Measurements from ENCODE around the gene PCGF3. TPM values are rescaled to one million over a fixed set of nuclear protein-coding genes. Genes with fewer than 3 reads are reported as not detected.

Gene PCGF3
- total RNA-seq, 5 donors from 2014 or later (not counting 1 experiment from before 2014, with no cell fraction given), result 47.0 to 76.9 (median 51.1) TPM

DNA sequence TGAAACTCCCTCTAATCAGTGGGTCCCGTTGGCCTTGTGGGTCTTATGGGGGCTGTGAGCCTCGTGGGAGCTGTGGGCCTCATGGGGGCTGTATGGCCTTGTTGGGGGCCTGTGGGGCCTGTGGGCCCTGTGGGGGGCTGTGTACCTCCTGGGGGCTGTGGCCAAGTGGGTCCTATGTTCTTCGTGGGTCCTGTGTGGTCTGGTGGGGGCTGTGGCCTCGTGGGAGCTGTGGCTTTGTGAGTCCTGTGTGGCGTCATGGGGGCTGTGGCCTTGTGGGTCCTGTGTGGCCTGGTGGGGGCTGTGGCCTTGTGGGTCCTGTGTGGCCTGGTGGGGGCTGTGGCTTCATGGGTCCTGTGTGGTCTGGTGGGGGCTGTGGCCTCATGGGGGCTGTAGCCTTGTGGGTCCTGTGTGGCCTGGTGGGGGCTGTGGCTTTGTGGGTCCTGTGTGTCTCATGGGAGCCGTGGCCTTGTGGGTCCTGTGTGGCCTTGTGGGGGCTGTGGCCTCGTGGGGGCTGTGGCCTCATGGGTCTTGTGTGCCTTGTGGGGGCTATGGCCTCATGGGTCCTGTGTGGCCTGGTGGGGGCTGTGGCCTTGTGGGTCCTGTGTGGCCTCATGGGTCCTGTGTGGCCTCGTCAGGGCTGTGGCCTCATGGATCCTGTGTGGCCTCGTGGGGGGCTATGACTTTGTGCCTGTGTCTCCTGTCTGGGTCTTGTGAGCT, 7.4 kb downstream of the PCGF3 start:
- 85% methylated on average over 7 of the region's 9 CpGs for WGBS (ENCODE audit: insufficient coverage)
- POLR2A ChIA-PET, result no interaction called here
- H3K4me3 ChIP-seq (ENCODE audit: control insufficient read depth in 1 of 2, extremely low read depth in 1 of 2, low read length in 1 of 2), result no peak overlapping the region
- DNase-seq, result no peak
- peaks cover 0 to 27% of the 10 kb centered on the region in 2 experiments for H3K4me1 ChIP-seq (ENCODE audit: control insufficient read depth in 1 of 2, extremely low read depth in 1 of 2, insufficient read depth in 2 of 2, low read length in 2 of 2)
- H3K9me3 ChIP-seq, result no peaks in the 10 kb centered on the region
- peaks cover 3% of the 10 kb centered on the region for H3K36me3 Mint-ChIP-seq
- H3K36me3 ChIP-seq (ENCODE audit: control insufficient read depth in 2 of 2, extremely low read depth in 1 of 2, insufficient read depth in 1 of 2, low read length in 1 of 2), result peaks cover 0 to 7% of the 10 kb centered on the region in 2 donors
- no peaks in the 10 kb centered on the region for H3K27me3 ChIP-seq (replicated peaks in 1 of 2; ENCODE audit: control insufficient read depth in 2 of 2, extremely low read depth in 1 of 2, insufficient read depth in 2 of 2, low read length in 1 of 2)
- no peak for ATAC-seq (replicated peaks in 1 of 4)
- no peaks in the 10 kb centered on the region for H3K9me3 Mint-ChIP-seq
- H3K27ac ChIP-seq (ENCODE audit: low read length), result no peak overlapping the region
- H3K27ac Mint-ChIP-seq, result no peak overlapping the region
- H3K4me3 Mint-ChIP-seq, result no peak overlapping the region
- H3K27me3 Mint-ChIP-seq, result no peaks in the 10 kb centered on the region
- H3K4me1 Mint-ChIP-seq, result peaks cover 34 to 44% (median 42%) of the 10 kb centered on the region in 3 donors
- CTCF ChIA-PET, result no interaction called here

DNA sequence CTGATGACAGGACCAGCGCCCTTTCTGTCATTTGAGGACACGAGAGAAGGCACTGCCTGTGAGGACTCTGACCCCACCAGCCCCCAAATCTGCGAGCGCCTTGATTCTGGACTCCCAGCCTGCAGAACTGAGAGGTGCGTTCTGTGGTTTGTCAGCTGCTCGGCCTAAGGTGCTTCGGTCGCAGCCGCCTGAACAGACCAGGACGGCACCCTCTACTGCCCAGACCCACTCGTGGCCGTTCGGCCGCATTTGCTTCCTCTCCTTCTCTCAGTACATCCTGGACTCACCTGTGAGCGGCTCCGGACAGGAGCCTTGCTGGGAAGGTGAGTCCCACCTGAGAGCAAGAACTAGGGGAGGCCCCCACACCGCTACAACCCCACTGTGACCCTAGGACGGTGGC, 8.5 kb downstream of the PCGF3 start:
- Histone ChIP-seq H3K27ac (ENCODE audit: low read length) (no peak overlapping the region), H3K9me3 (no peaks in the 10 kb centered on the region), H3K4me3 (ENCODE audit: control insufficient read depth in 1 of 2, extremely low read depth in 1 of 2, low read length in 1 of 2) (no peak overlapping the region), H3K4me1 (ENCODE audit: control insufficient read depth in 1 of 2, extremely low read depth in 1 of 2, insufficient read depth in 2 of 2, low read length in 2 of 2) (peaks cover 0 to 20% of the 10 kb centered on the region in 2 experiments), H3K36me3 (ENCODE audit: control insufficient read depth in 2 of 2, extremely low read depth in 1 of 2, insufficient read depth in 1 of 2, low read length in 1 of 2) (peaks cover 0 to 5% of the 10 kb centered on the region in 2 donors), H3K27me3 (replicated peaks in 1 of 2; ENCODE audit: control insufficient read depth in 2 of 2, extremely low read depth in 1 of 2, insufficient read depth in 2 of 2, low read length in 1 of 2) (no peaks in the 10 kb centered on the region)
- ChIA-PET CTCF (no interaction called here), POLR2A (no interaction called here)
- DNase-seq, result no peak
- no peaks in the 10 kb centered on the region for H3K27me3 Mint-ChIP-seq
- no peak overlapping the region for H3K27ac Mint-ChIP-seq
- no peak overlapping the region for H3K4me3 Mint-ChIP-seq
- ATAC-seq (replicated peaks in 1 of 4), result no peak
- H3K36me3 Mint-ChIP-seq, result no peaks in the 10 kb centered on the region
- H3K9me3 Mint-ChIP-seq, result no peaks in the 10 kb centered on the region
- peaks cover 33 to 37% (median 35%) of the 10 kb centered on the region in 3 donors for H3K4me1 Mint-ChIP-seq
- 97% methylated on average over 17 of the region's 18 CpGs for WGBS (ENCODE audit: insufficient coverage)

DNA sequence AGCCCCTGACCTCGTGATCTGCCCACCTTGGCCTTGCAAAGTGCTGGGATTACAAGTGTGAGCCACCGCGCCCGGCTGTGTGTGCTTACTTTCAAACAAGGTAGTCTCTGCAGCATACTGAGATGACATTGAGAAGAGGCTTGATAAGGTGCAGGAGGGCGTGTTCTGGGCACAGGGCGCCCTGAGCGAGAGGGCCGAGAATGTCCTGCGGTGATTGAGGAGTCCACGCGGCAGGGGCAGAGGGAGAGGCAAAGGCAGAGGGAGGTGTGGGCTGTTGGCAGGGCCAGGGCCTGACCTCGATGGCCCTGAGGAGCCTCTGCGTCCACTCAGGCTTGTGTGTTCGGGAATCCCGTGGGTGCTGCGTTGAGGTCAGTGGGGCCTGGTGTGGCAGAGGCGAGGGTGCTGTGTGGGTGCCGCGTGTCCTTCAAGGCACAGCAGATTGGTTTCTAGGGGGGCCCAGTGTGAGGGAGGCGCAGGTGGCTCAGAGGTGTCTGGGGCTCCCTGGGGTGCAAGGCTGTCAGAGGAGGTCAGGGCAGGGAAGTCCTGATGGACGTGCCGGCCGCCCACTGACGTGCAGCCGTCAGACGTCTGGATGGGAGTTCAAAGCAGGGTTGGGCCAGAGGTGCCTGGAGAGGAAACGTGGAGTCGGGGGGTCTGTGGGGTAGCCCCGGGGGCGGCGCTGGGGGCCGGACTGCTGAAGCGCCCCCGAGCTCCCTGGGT, 12.1 kb downstream of the PCGF3 start:
- H3K27me3 ChIP-seq (replicated peaks in 1 of 2; ENCODE audit: control insufficient read depth in 2 of 2, extremely low read depth in 1 of 2, insufficient read depth in 2 of 2, low read length in 1 of 2), result no peaks in the 10 kb centered on the region
- H3K4me1 Mint-ChIP-seq, result peaks cover 16 to 30% (median 23%) of the 10 kb centered on the region in 3 donors
- peak in 1 of 4 experiments; percentile 6 for ATAC-seq (replicated peaks in 1 of 4)
- H3K9me3 Mint-ChIP-seq, result no peaks in the 10 kb centered on the region
- no peaks in the 10 kb centered on the region for H3K9me3 ChIP-seq
- H3K27ac Mint-ChIP-seq, result no peak overlapping the region
- H3K27me3 Mint-ChIP-seq, result no peaks in the 10 kb centered on the region
- peaks cover 21% of the 10 kb centered on the region for H3K36me3 Mint-ChIP-seq
- CTCF ChIA-PET, result no interaction called here
- no peak overlapping the region for H3K27ac ChIP-seq (ENCODE audit: low read length)
- POLR2A ChIA-PET, result no interaction called here
- H3K36me3 ChIP-seq (ENCODE audit: control insufficient read depth in 2 of 2, extremely low read depth in 1 of 2, insufficient read depth in 1 of 2, low read length in 1 of 2), result peaks cover 4 to 5% of the 10 kb centered on the region in 2 donors
- peaks cover 0 to 20% of the 10 kb centered on the region in 2 experiments for H3K4me1 ChIP-seq (ENCODE audit: control insufficient read depth in 1 of 2, extremely low read depth in 1 of 2, insufficient read depth in 2 of 2, low read length in 2 of 2)
- no peak overlapping the region for H3K4me3 Mint-ChIP-seq
- DNase-seq, result no peak
- WGBS (ENCODE audit: insufficient coverage), result 95% methylated on average over 33 of the region's 34 CpGs
- no peak overlapping the region for H3K4me3 ChIP-seq (ENCODE audit: control insufficient read depth in 1 of 2, extremely low read depth in 1 of 2, low read length in 1 of 2)

DNA sequence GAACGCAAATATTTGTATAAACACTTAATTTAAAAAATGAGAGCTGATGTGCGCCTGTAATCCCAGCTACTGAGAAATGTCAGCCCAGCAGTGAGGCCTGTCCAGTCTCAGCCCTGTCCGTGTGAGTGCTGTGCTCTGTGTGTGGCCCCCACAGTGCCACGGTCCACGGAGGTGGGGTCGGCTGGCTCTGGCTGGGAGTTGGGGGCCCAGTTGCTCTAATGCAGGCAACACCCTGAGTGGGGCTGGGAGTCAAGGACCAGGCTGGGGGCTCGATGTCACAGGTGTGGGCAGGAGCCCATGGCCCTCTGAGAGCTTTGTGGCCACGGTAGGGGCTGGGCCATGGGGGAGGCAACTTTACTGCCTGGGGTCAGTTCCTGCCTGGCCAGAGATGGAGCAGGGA, 12.8 kb downstream of the PCGF3 start:
- DNase-seq (no peak), ATAC-seq (replicated peaks in 1 of 4) (no peak)
- peaks cover 4 to 8% of the 10 kb centered on the region in 2 donors for H3K36me3 ChIP-seq (ENCODE audit: control insufficient read depth in 2 of 2, extremely low read depth in 1 of 2, insufficient read depth in 1 of 2, low read length in 1 of 2)
- 95% methylated on average over 6 of the region's 8 CpGs for WGBS (ENCODE audit: insufficient coverage)
- H3K4me3 ChIP-seq (ENCODE audit: control insufficient read depth in 1 of 2, extremely low read depth in 1 of 2, low read length in 1 of 2), result no peak overlapping the region
- H3K9me3 ChIP-seq, result no peaks in the 10 kb centered on the region
- H3K27me3 ChIP-seq (replicated peaks in 1 of 2; ENCODE audit: control insufficient read depth in 2 of 2, extremely low read depth in 1 of 2, insufficient read depth in 2 of 2, low read length in 1 of 2), result no peaks in the 10 kb centered on the region
- H3K27ac ChIP-seq (ENCODE audit: low read length), result no peak overlapping the region
- Mint-ChIP-seq H3K36me3 (peaks cover 21% of the 10 kb centered on the region), H3K27me3 (no peaks in the 10 kb centered on the region), H3K27ac (no peak overlapping the region), H3K9me3 (no peaks in the 10 kb centered on the region), H3K4me3 (no peak overlapping the region), H3K4me1 (peaks cover 16 to 30% (median 23%) of the 10 kb centered on the region in 3 donors)
- peaks cover 0 to 17% of the 10 kb centered on the region in 2 experiments for H3K4me1 ChIP-seq (ENCODE audit: control insufficient read depth in 1 of 2, extremely low read depth in 1 of 2, insufficient read depth in 2 of 2, low read length in 2 of 2)
- ChIA-PET POLR2A (interaction anchor here in 1 of 2 donors (0.6 kb wide), 1 partner anchor 1137 kb away, joined by 3 read pairs; no protein-coding TSS in a partner anchor), CTCF (no interaction called here)

DNA sequence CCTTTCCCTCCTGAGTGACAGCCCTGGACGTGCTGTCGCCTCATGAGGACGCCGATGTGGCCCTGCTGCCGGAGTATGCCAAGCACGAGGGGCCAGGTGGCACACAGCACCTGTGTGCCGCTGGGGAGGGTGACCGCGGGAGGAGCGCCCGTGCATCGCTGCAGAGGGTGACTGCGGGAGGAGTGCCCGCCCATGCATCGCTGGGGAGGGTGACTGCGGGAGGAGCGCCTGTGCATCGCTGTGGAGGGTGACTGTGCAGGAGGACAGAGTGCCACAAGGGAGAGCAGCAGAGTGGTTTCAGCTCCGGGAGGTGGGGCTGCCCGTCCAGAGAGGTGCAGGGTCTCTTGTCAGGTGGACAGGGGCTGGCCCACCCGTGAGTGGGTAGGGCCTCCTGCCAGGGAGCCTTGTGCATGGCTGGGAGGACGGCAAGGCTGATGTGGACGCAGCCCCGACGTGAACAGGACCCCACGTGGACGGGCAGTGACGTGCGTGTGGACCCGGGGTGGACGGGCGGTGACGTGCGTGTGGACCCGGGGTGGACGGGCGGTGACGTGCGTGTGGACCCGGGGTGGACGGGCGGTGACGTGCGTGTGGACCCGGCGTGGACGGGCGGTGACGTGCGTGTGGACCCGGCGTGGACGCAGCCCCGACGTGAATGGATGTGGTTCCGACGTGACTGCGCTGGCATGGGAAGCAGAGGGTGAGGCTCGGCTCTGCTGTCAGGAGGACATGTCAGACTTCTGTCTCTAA, 14.7 kb downstream of the PCGF3 start:
- WGBS (ENCODE audit: insufficient coverage), result 98% methylated on average over 58 of the region's 59 CpGs
- no peaks in the 10 kb centered on the region for H3K27me3 Mint-ChIP-seq
- H3K27ac Mint-ChIP-seq, result no peak overlapping the region

More for the DNA sequence above, 14.7 kb downstream of the PCGF3 start:
- peaks cover 21% of the 10 kb centered on the region for H3K36me3 Mint-ChIP-seq
- H3K9me3 Mint-ChIP-seq, result no peaks in the 10 kb centered on the region
- Histone ChIP-seq H3K4me1 (ENCODE audit: control insufficient read depth in 1 of 2, extremely low read depth in 1 of 2, insufficient read depth in 2 of 2, low read length in 2 of 2) (no peaks in the 10 kb centered on the region), H3K4me3 (ENCODE audit: control insufficient read depth in 1 of 2, extremely low read depth in 1 of 2, low read length in 1 of 2) (no peak overlapping the region), H3K27me3 (replicated peaks in 1 of 2; ENCODE audit: control insufficient read depth in 2 of 2, extremely low read depth in 1 of 2, insufficient read depth in 2 of 2, low read length in 1 of 2) (no peaks in the 10 kb centered on the region), H3K27ac (ENCODE audit: low read length) (no peak overlapping the region), H3K9me3 (no peaks in the 10 kb centered on the region), H3K36me3 (ENCODE audit: control insufficient read depth in 2 of 2, extremely low read depth in 1 of 2, insufficient read depth in 1 of 2, low read length in 1 of 2) (peaks cover 3 to 4% of the 10 kb centered on the region in 2 donors)
- CTCF ChIA-PET, result interaction anchor here in 1 of 2 donors (0.6 kb wide), 1 partner anchor 21 kb away, joined by 3 read pairs; no protein-coding TSS in a partner anchor
- DNase-seq, result no peak
- no peak for ATAC-seq (replicated peaks in 1 of 4)
- peaks cover 10 to 32% (median 24%) of the 10 kb centered on the region in 3 donors for H3K4me1 Mint-ChIP-seq
- POLR2A ChIA-PET, result no interaction called here
- no peak overlapping the region for H3K4me3 Mint-ChIP-seq

All from T-cell (primary cell).